ENCODE measurements around the gene PAK5.

DNA sequence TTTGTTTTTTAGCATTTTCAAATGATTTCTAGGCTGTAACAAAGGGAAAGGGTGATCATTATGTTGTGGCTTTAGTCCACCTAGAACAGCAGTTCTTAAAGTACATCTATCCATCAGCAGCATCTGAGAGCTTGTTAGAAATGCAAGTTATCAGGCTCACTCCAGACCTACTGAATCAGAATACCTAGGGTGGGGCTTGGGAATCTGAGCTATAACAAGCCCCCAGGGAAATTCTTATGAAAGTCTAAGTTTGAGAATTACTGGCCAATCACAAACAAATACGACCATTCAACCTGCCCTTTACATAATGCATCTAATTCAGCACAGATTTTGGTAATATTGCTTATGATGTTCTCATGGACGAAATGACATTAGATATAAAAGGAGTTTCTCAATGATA is 201.0 kb downstream of the PAK5 start:
- no peak for TF ChIP-seq POLR2A (IDR thresholded peaks at IDR 0.05)
- TF ChIP-seq, protein P1, sequence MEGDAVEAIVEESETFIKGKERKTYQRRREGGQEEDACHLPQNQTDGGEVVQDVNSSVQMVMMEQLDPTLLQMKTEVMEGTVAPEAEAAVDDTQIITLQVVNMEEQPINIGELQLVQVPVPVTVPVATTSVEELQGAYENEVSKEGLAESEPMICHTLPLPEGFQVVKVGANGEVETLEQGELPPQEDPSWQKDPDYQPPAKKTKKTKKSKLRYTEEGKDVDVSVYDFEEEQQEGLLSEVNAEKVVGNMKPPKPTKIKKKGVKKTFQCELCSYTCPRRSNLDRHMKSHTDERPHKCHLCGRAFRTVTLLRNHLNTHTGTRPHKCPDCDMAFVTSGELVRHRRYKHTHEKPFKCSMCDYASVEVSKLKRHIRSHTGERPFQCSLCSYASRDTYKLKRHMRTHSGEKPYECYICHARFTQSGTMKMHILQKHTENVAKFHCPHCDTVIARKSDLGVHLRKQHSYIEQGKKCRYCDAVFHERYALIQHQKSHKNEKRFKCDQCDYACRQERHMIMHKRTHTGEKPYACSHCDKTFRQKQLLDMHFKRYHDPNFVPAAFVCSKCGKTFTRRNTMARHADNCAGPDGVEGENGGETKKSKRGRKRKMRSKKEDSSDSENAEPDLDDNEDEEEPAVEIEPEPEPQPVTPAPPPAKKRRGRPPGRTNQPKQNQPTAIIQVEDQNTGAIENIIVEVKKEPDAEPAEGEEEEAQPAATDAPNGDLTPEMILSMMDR (IDR thresholded peaks at IDR 0.05 in 8 of 11, conservative IDR thresholded peaks at IDR 0.05 in 3 of 11), result no peak

Data from spleen (tissue), 7 donors.